DMS79 treated with DMSO at 0.1 percent for 48 hours (cell line): ENCODE measurements around the gene DAAM1.

Source experiments
- DNase-seq: peaks from one replicate; lab custom pipeline; 2025; lab: John Stamatoyannopoulos, UW

The DAAM1 gene

GRCh38 chr14:59187802-59188460, 536 bp upstream of the DAAM1 start:
- peak; percentile 70 for DNase-seq

- peak; percentile 60 for DNase-seq
Observed at GRCh38 chr14:59189091-59189785, 771 bp downstream of the DAAM1 start.

GRCh38 chr14:59189786-59190368, 1.4 kb downstream of the DAAM1 start:
- peak; percentile 96 for DNase-seq

- peak; percentile 83 for DNase-seq
Observed at GRCh38 chr14:59190372-59190771, 1.9 kb downstream of the DAAM1 start.

GRCh38 chr14:59195912-59196311, 7.4 kb downstream of the DAAM1 start:
- no peak for DNase-seq

- DNase-seq = no peak
Observed at GRCh38 chr14:59197695-59198262, 9.3 kb downstream of the DAAM1 start.

GRCh38 chr14:59199205-59199604, 10.7 kb downstream of the DAAM1 start:
- no peak for DNase-seq

- no peak for DNase-seq
Observed at GRCh38 chr14:59199614-59200013, 11.1 kb downstream of the DAAM1 start.

- DNase-seq = no peak
Observed at GRCh38 chr14:59200195-59200594, 11.7 kb downstream of the DAAM1 start.

GRCh38 chr14:59202031-59202430, 13.6 kb downstream of the DAAM1 start:
- no peak for DNase-seq

- no peak for DNase-seq
Observed at GRCh38 chr14:59204305-59204704, 15.8 kb downstream of the DAAM1 start.

- DNase-seq = no peak
Observed at GRCh38 chr14:59206892-59207291, 18.4 kb downstream of the DAAM1 start.

- no peak for DNase-seq
Observed at GRCh38 chr14:59207506-59207933, 19.1 kb downstream of the DAAM1 start.

GRCh38 chr14:59208224-59208814, 19.9 kb downstream of the DAAM1 start:
- DNase-seq = no peak

GRCh38 chr14:59208954-59209353, 20.5 kb downstream of the DAAM1 start:
- DNase-seq = no peak

- DNase-seq = no peak
Observed at GRCh38 chr14:59210621-59211020, 22.2 kb downstream of the DAAM1 start.

- DNase-seq = peak; percentile 20
Observed at GRCh38 chr14:59213368-59214315, 25.2 kb downstream of the DAAM1 start.

GRCh38 chr14:59214702-59215302, 26.3 kb downstream of the DAAM1 start:
- DNase-seq = no peak

- peak; percentile 24 for DNase-seq
Observed at GRCh38 chr14:59215322-59215721, 26.9 kb downstream of the DAAM1 start.

GRCh38 chr14:59215757-59216156, 27.3 kb downstream of the DAAM1 start:
- no peak for DNase-seq

GRCh38 chr14:59217011-59217410, 28.5 kb downstream of the DAAM1 start:
- no peak for DNase-seq
